ENCODE measurements around the gene LRFN5. TPM values are rescaled to one million over a fixed set of nuclear protein-coding genes. Genes with fewer than 3 reads are reported as not detected.

Gene LRFN5
- total RNA-seq, 1 experiment from 2014 or later, result 1.3 TPM

DNA sequence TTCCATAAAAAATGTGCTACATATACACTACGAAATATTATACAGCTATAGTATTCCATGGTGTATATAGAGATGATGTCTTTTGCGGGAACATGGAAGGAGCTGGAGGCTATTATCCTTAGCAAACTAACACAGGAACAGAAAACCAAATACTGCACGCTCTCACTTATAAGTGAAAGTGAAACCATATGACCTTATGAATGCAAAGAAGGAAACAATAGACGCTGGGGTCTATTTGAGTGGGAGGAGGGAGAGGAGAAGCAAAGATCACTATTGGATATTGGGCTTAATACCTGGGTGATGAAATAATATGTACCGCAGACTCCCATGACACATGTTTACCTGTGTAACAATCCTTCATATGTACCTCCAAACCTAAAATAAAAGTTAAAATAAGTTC is 142.8 kb downstream of the LRFN5 start:
- Histone ChIP-seq H3K9ac (ENCODE audit: extremely low read depth, insufficient read length, low read length) (no peak overlapping the region), H3K14ac (ENCODE audit: insufficient read depth, low read length) (no peak overlapping the region), H4K8ac (replicated peaks; ENCODE audit: insufficient read length, low read depth, low read length) (no peak overlapping the region), H2BK20ac (ENCODE audit: low read depth, low read length, poor library complexity, severe bottlenecking) (no peak overlapping the region), H3K4me1 (ENCODE audit: insufficient read depth, low read length) (no peaks in the 10 kb centered on the region), H3K4me2 (ENCODE audit: insufficient read depth, insufficient read length, low read length) (no peak overlapping the region), H3K27me3 (ENCODE audit: insufficient read depth, low read length) (no peaks in the 10 kb centered on the region), H3K23me2 (ENCODE audit: insufficient read length, low read depth, low read length, poor library complexity, severe bottlenecking) (no peaks in the 10 kb centered on the region), H3K79me2 (ENCODE audit: insufficient read depth, low read length) (no peaks in the 10 kb centered on the region), H3K4ac (ENCODE audit: low read depth, low read length) (no peak overlapping the region), H3K23ac (ENCODE audit: insufficient read length, low read depth, low read length) (no peak overlapping the region), H3T11ph (ENCODE audit: low read length) (no peak overlapping the region), H2BK120ac (ENCODE audit: low read depth, low read length, poor library complexity, severe bottlenecking) (no peak overlapping the region), H2AFZ (ENCODE audit: low read length) (no peak overlapping the region), H2AK5ac (ENCODE audit: insufficient read length, low read length) (no peak overlapping the region), H4K5ac (ENCODE audit: insufficient read length, low read depth, low read length) (no peak overlapping the region), H4K91ac (ENCODE audit: insufficient read length, low read depth, low read length) (no peak overlapping the region), H2BK5ac (ENCODE audit: insufficient read length, low read length) (no peak overlapping the region), H2BK12ac (ENCODE audit: insufficient read length, low read depth, low read length) (no peak overlapping the region), H3K79me1 (ENCODE audit: insufficient read depth, low read depth, low read length, poor library complexity, severe bottlenecking) (no peaks in the 10 kb centered on the region), H2BK15ac (ENCODE audit: low read depth, low read length) (no peak overlapping the region), H3K56ac (ENCODE audit: insufficient read length, low read depth, low read length) (no peak overlapping the region), H3K9me3 (ENCODE audit: control insufficient read depth, low read depth, low read length) (no peaks in the 10 kb centered on the region), H3K18ac (ENCODE audit: insufficient read length, low read depth, low read length) (no peak overlapping the region), H3K27ac (ENCODE audit: insufficient read length, low read depth, low read length) (no peak overlapping the region), H4K20me1 (ENCODE audit: control insufficient read depth, insufficient read depth, insufficient read length) (no peaks in the 10 kb centered on the region)
- H3K9me3 Mint-ChIP-seq, result peaks cover 2% of the 10 kb centered on the region in 2 experiments; a peak in 2 of 5 replicates
- H3K36me3 Mint-ChIP-seq (ENCODE audit: insufficient read depth in 1 of 3, low read depth in 3 of 3), result peaks cover 0 to 2% (median 0%) of the 10 kb centered on the region in 3 experiments; a peak in 2 of 7 replicates
- no CpG with 5 or more reads among the region's 5 CpGs for WGBS (ENCODE audit: extremely low coverage, insufficient read length, low lambda C conversion rate)
- H3K27me3 Mint-ChIP-seq (ENCODE audit: low read depth), result no peaks in the 10 kb centered on the region; the same call in 1 of the 2 replicates
- no peak for TF ChIP-seq CTCF (conservative IDR thresholded peaks at IDR 0.05)
- no peak for DNase-seq
- no peaks in the 10 kb centered on the region for H3K4me1 Mint-ChIP-seq
- no peak overlapping the region for H3K27ac Mint-ChIP-seq
- no peak overlapping the region for H3K4me3 Mint-ChIP-seq
